Mesendoderm (in vitro differentiated cells): ENCODE results near the gene CYP27C1.

Source experiments
- DNase-seq: peaks from one replicate; pipeline ENCODE4 v3.0.0; 2013
- H2AK5ac ChIP-seq: 2 replicates; pipeline ENCODE4 v1.6.1; 2013; ENCODE audit warnings: low read length, inconsistent platforms
- H2BK120ac ChIP-seq: 2 replicates; pipeline ENCODE4 v1.6.1; 2013; ENCODE audit warnings: low read depth, mild to moderate bottlenecking, low read length, moderate library complexity, mixed read lengths
- H2BK15ac ChIP-seq: replicated peaks from 2 replicates; pipeline ENCODE4 v1.6.1; 2013; ENCODE audit warnings: low read depth, mild to moderate bottlenecking, moderate library complexity
- H2BK5ac ChIP-seq: 2 replicates; pipeline ENCODE4 v1.6.1; 2013; ENCODE audit warnings: low read length, inconsistent platforms
- H3K18ac ChIP-seq: 2 replicates; pipeline ENCODE4 v1.6.1; 2013; ENCODE audit warnings: mild to moderate bottlenecking, low read length, mixed read lengths
- H3K23ac ChIP-seq: one replicate; pipeline ENCODE4 v1.6.1; 2013; ENCODE audit warnings: low read length
- H3K27ac ChIP-seq: 2 replicates; pipeline ENCODE4 v1.5.1; 2013; ENCODE audit warnings: low read depth, mild to moderate bottlenecking, inconsistent platforms, low read length, moderate library complexity
- H3K27me3 ChIP-seq: 2 replicates; pipeline ENCODE4 v1.6.1; 2013; ENCODE audit warnings: low read length, control low read depth, mild to moderate bottlenecking, inconsistent platforms; ENCODE audit not compliant: insufficient read depth, poor library complexity
- H3K36me3 ChIP-seq: 2 replicates; pipeline ENCODE4 v1.6.1; 2013; ENCODE audit warnings: low read length, inconsistent platforms; ENCODE audit not compliant: control insufficient read depth, insufficient read depth
- H3K4ac ChIP-seq: one replicate; pipeline ENCODE4 v1.6.1; 2013; ENCODE audit warnings: low read depth, mild to moderate bottlenecking, low read length, moderate library complexity
- H3K4me1 ChIP-seq: 2 replicates; pipeline ENCODE4 v1.6.1; 2013; ENCODE audit warnings: low read depth, low read length, inconsistent platforms; ENCODE audit not compliant: control insufficient read depth
- H3K4me2 ChIP-seq: 2 replicates; pipeline ENCODE4 v1.6.1; 2013; ENCODE audit warnings: low read length
- H3K4me3 ChIP-seq: 2 replicates; pipeline ENCODE4 v1.5.1; 2013; ENCODE audit warnings: mild to moderate bottlenecking, low read length
- H3K56ac ChIP-seq: one replicate; pipeline ENCODE4 v1.6.1; 2013; ENCODE audit warnings: low read length
- H3K79me1 ChIP-seq: 2 replicates; pipeline ENCODE4 v1.6.1; 2013; ENCODE audit warnings: low read length, inconsistent platforms
- H3K79me2 ChIP-seq: 2 replicates; pipeline ENCODE4 v1.6.1; 2013; ENCODE audit warnings: mild to moderate bottlenecking, low read length; ENCODE audit not compliant: control insufficient read depth, insufficient read depth
- H3K9ac ChIP-seq: 2 replicates; pipeline ENCODE4 v1.6.1; 2013; ENCODE audit warnings: low read length, inconsistent platforms
- H4K5ac ChIP-seq: one replicate; pipeline ENCODE4 v1.6.1; 2013; ENCODE audit warnings: low read length
- H4K8ac ChIP-seq: one replicate; pipeline ENCODE4 v1.6.1; 2013; ENCODE audit warnings: low read depth, mild to moderate bottlenecking, control low read depth, low read length, moderate library complexity
- WGBS: extraction: QIAGEN DNeasy Blood & Tissue Kit; methylation state at CpG from one replicate; pipeline ENCODE4 v1.1.7; 2013; ENCODE audit warnings: low lambda C conversion rate, missing lambda C conversion rate; ENCODE audit not compliant: insufficient coverage; ENCODE audit errors: extremely low coverage; 5-methylcytosine and 5-hydroxymethylcytosine counted together

Gene CYP27C1

GRCh38 chr2:127187831-127188230 is 32.3 kb downstream of the CYP27C1 start:
- no peak for DNase-seq
- H3K56ac ChIP-seq: no peak overlapping the region

GRCh38 chr2:127187081-127187775 is 32.9 kb downstream of the CYP27C1 start:
- H3K4me1 ChIP-seq: no peaks in the 10 kb centered on the region
- no peak overlapping the region for H3K9ac ChIP-seq
- H3K23ac ChIP-seq: no peak overlapping the region
- H2BK5ac ChIP-seq: no peak overlapping the region
- no peaks in the 10 kb centered on the region for H3K79me1 ChIP-seq
- no peak overlapping the region for H2BK120ac ChIP-seq
- H3K27me3 ChIP-seq: no peaks in the 10 kb centered on the region
- H3K56ac ChIP-seq: no peak overlapping the region
- no peak overlapping the region for H3K27ac ChIP-seq
- H2AK5ac ChIP-seq: no peak overlapping the region
- no peak overlapping the region for H2BK15ac ChIP-seq
- H4K5ac ChIP-seq: no peak overlapping the region
- no peak overlapping the region for H3K4me3 ChIP-seq
- no CpG with 5 or more reads among the region's 17 CpGs for WGBS
- H3K79me2 ChIP-seq: no peaks in the 10 kb centered on the region
- H3K4me2 ChIP-seq: no peak overlapping the region
- H4K8ac ChIP-seq: no peak overlapping the region
- H3K18ac ChIP-seq: no peak overlapping the region
- no peak for DNase-seq
- no peak overlapping the region for H3K4ac ChIP-seq
- H3K36me3 ChIP-seq: no peaks in the 10 kb centered on the region

More at GRCh38 chr2:127187831-127188230, 32.3 kb downstream of the CYP27C1 start:
- Histone ChIP-seq H2BK15ac (no peak overlapping the region), H2BK120ac (no peak overlapping the region), H3K23ac (no peak overlapping the region), H2AK5ac (no peak overlapping the region), H3K4me2 (no peak overlapping the region), H3K4ac (no peak overlapping the region), H3K79me2 (no peaks in the 10 kb centered on the region), H3K4me3 (no peak overlapping the region), H3K36me3 (no peaks in the 10 kb centered on the region), H4K5ac (no peak overlapping the region), H3K79me1 (no peaks in the 10 kb centered on the region), H3K4me1 (no peaks in the 10 kb centered on the region), H3K9ac (no peak overlapping the region), H4K8ac (no peak overlapping the region), H3K27me3 (no peaks in the 10 kb centered on the region), H2BK5ac (no peak overlapping the region), H3K18ac (no peak overlapping the region), H3K27ac (no peak overlapping the region)
- WGBS: no CpG with 5 or more reads among the region's 10 CpGs

- H4K5ac ChIP-seq: no peak overlapping the region
- H3K27me3 ChIP-seq: no peaks in the 10 kb centered on the region
- no CpG with 5 or more reads among the region's 4 CpGs for whole genome bisulfite sequencing
- H3K4ac ChIP-seq: no peak overlapping the region
- H3K79me1 ChIP-seq: no peaks in the 10 kb centered on the region
- H3K4me2 ChIP-seq: no peak overlapping the region
- H4K8ac ChIP-seq: no peak overlapping the region
- H3K4me3 ChIP-seq: no peak overlapping the region
- no peaks in the 10 kb centered on the region for H3K79me2 ChIP-seq
- H3K18ac ChIP-seq: no peak overlapping the region
- H2BK120ac ChIP-seq: no peak overlapping the region
- H3K9ac ChIP-seq: no peak overlapping the region
- no peak overlapping the region for H3K23ac ChIP-seq
- H3K4me1 ChIP-seq: no peaks in the 10 kb centered on the region
- H3K27ac ChIP-seq: no peak overlapping the region
- no peaks in the 10 kb centered on the region for H3K36me3 ChIP-seq
- no peak for DNase-seq
- no peak overlapping the region for H2AK5ac ChIP-seq
- H2BK5ac ChIP-seq: no peak overlapping the region
- no peak overlapping the region for H2BK15ac ChIP-seq
- H3K56ac ChIP-seq: no peak overlapping the region
Measured at GRCh38 chr2:127185705-127186104, 34.4 kb downstream of the CYP27C1 start.

- Histone ChIP-seq H2AK5ac (no peak overlapping the region), H3K36me3 (no peaks in the 10 kb centered on the region), H3K18ac (no peak overlapping the region), H3K4me2 (no peak overlapping the region), H4K8ac (no peak overlapping the region), H3K27me3 (no peaks in the 10 kb centered on the region), H3K79me1 (no peaks in the 10 kb centered on the region), H3K4ac (no peak overlapping the region), H3K79me2 (no peaks in the 10 kb centered on the region), H3K4me1 (no peaks in the 10 kb centered on the region), H3K4me3 (no peak overlapping the region), H3K27ac (no peak overlapping the region), H3K9ac (no peak overlapping the region), H2BK5ac (no peak overlapping the region), H4K5ac (no peak overlapping the region), H3K56ac (no peak overlapping the region), H2BK120ac (no peak overlapping the region), H3K23ac (no peak overlapping the region), H2BK15ac (no peak overlapping the region)
- WGBS: no CpG with 5 or more reads among the region's 9 CpGs
- DNase-seq: no peak
Measured at GRCh38 chr2:127185093-127185492, 35.0 kb downstream of the CYP27C1 start.

DNA sequence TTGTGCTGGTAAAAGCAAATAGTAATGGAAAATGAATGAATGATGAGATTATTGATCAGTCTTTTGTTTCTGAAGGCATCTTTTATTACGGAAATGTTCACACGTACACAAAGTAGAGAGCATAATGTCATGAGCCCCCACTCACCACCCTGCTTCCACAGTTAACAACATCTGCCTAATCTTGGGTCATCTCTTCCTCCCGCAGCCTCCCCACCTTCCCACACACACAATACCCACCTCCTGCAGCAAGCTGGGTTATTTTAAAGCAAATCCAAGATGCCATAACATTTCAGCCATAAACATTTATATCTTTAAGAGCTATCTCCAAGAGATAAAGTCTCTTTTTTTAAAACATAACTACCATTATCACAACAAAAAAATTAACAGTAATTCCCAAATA is 36.3 kb downstream of the CYP27C1 start:
- Histone ChIP-seq H3K4ac (no peak overlapping the region), H3K79me1 (no peaks in the 10 kb centered on the region), H3K27ac (no peak overlapping the region), H3K79me2 (no peaks in the 10 kb centered on the region), H3K56ac (no peak overlapping the region), H2AK5ac (no peak overlapping the region), H3K36me3 (no peaks in the 10 kb centered on the region), H3K4me1 (no peaks in the 10 kb centered on the region), H3K27me3 (no peaks in the 10 kb centered on the region), H2BK5ac (no peak overlapping the region), H3K23ac (no peak overlapping the region), H3K18ac (no peak overlapping the region), H3K4me2 (no peak overlapping the region), H4K5ac (no peak overlapping the region), H3K9ac (no peak overlapping the region), H2BK15ac (no peak overlapping the region), H2BK120ac (no peak overlapping the region), H4K8ac (no peak overlapping the region), H3K4me3 (no peak overlapping the region)
- no peak for DNase-seq
- no CpG with 5 or more reads among the region's 3 CpGs for WGBS
